ENCODE data around the gene UXS1.

DNA sequence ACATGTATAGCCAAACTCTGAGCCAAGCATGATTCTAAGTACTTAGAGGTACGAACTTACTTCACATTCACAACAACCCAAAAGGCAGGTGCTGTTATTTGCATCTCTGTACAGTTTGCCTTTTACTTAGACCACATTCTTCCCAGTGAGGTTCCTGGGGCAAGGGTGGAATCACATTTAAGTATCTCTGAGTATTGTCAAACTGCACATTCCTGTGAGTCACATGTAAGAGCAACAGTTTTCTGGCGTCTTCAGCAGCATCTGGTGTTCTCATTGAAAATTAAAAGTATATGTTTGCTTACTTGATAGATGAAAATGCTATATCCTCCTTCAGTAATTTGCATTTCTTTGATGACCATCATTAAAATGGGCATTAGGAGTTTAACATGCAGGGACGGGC, 119.1 kb downstream of the UXS1 start:
- TF ChIP-seq, protein P1, sequence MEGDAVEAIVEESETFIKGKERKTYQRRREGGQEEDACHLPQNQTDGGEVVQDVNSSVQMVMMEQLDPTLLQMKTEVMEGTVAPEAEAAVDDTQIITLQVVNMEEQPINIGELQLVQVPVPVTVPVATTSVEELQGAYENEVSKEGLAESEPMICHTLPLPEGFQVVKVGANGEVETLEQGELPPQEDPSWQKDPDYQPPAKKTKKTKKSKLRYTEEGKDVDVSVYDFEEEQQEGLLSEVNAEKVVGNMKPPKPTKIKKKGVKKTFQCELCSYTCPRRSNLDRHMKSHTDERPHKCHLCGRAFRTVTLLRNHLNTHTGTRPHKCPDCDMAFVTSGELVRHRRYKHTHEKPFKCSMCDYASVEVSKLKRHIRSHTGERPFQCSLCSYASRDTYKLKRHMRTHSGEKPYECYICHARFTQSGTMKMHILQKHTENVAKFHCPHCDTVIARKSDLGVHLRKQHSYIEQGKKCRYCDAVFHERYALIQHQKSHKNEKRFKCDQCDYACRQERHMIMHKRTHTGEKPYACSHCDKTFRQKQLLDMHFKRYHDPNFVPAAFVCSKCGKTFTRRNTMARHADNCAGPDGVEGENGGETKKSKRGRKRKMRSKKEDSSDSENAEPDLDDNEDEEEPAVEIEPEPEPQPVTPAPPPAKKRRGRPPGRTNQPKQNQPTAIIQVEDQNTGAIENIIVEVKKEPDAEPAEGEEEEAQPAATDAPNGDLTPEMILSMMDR (IDR thresholded peaks at IDR 0.05): no peak
- TF ChIP-seq POLR2A (IDR thresholded peaks at IDR 0.05): no peak
